Measurements from ENCODE around the gene JCAD.

The JCAD gene

GRCh38 chr10:30014511-30014910, 44.9 kb downstream of the JCAD start:
- no peak for DNase-seq (ENCODE audit: low read depth in 1 of 2, low spot score in 1 of 2)
- TF ChIP-seq SPI1 (IDR thresholded peaks at IDR 0.05; ENCODE audit: borderline replicate concordance, low read depth), result no peak
- TF ChIP-seq, protein P1, sequence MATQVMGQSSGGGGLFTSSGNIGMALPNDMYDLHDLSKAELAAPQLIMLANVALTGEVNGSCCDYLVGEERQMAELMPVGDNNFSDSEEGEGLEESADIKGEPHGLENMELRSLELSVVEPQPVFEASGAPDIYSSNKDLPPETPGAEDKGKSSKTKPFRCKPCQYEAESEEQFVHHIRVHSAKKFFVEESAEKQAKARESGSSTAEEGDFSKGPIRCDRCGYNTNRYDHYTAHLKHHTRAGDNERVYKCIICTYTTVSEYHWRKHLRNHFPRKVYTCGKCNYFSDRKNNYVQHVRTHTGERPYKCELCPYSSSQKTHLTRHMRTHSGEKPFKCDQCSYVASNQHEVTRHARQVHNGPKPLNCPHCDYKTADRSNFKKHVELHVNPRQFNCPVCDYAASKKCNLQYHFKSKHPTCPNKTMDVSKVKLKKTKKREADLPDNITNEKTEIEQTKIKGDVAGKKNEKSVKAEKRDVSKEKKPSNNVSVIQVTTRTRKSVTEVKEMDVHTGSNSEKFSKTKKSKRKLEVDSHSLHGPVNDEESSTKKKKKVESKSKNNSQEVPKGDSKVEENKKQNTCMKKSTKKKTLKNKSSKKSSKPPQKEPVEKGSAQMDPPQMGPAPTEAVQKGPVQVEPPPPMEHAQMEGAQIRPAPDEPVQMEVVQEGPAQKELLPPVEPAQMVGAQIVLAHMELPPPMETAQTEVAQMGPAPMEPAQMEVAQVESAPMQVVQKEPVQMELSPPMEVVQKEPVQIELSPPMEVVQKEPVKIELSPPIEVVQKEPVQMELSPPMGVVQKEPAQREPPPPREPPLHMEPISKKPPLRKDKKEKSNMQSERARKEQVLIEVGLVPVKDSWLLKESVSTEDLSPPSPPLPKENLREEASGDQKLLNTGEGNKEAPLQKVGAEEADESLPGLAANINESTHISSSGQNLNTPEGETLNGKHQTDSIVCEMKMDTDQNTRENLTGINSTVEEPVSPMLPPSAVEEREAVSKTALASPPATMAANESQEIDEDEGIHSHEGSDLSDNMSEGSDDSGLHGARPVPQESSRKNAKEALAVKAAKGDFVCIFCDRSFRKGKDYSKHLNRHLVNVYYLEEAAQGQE (IDR thresholded peaks at IDR 0.05; ENCODE audit: insufficient replicate concordance, low read depth), result no peak
- TF ChIP-seq, protein P2, sequence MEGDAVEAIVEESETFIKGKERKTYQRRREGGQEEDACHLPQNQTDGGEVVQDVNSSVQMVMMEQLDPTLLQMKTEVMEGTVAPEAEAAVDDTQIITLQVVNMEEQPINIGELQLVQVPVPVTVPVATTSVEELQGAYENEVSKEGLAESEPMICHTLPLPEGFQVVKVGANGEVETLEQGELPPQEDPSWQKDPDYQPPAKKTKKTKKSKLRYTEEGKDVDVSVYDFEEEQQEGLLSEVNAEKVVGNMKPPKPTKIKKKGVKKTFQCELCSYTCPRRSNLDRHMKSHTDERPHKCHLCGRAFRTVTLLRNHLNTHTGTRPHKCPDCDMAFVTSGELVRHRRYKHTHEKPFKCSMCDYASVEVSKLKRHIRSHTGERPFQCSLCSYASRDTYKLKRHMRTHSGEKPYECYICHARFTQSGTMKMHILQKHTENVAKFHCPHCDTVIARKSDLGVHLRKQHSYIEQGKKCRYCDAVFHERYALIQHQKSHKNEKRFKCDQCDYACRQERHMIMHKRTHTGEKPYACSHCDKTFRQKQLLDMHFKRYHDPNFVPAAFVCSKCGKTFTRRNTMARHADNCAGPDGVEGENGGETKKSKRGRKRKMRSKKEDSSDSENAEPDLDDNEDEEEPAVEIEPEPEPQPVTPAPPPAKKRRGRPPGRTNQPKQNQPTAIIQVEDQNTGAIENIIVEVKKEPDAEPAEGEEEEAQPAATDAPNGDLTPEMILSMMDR (IDR thresholded peaks at IDR 0.05; ENCODE audit: insufficient read depth, low read length), result no peak
- TF ChIP-seq GABPA (IDR thresholded peaks at IDR 0.05; ENCODE audit: low read depth), result no peak
- TF ChIP-seq POLR2AphosphoS5 (IDR thresholded peaks at IDR 0.05; ENCODE audit: low read depth), result no peak
- H3K27ac ChIP-seq (replicated peaks), result no peak overlapping the region
- H3K4me3 ChIP-seq (replicated peaks; ENCODE audit: insufficient read depth, low read length), result no peak overlapping the region
- peaks cover 10% of the 10 kb centered on the region for H3K27me3 ChIP-seq (ENCODE audit: insufficient read depth, poor library complexity, severe bottlenecking)

DNA sequence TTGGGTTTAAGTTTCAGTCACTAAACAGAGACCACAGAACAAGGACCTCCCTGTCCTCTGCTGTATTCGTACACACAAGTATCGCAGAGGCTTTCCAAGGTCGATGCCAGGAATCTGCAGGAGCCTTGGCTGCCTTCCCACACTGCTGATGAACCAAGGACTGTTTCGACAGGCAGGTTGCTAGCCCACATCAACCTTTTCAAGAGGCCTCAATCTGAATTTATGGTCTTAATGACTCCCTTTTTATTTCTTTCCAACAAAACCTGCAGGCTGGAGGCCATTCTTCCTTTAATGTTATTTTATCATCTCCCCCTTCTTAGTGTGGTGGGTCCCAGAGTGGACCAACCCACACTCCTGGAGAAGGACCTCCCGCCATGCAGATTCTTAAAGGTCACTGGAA, 45.6 kb downstream of the JCAD start:
- DNase-seq (ENCODE audit: low read depth in 1 of 2, low spot score in 1 of 2), result no peak
- no peak overlapping the region for H3K4me3 ChIP-seq (replicated peaks; ENCODE audit: insufficient read depth, low read length)
- H3K27ac ChIP-seq (replicated peaks), result no peak overlapping the region
- peaks cover 8% of the 10 kb centered on the region for H3K27me3 ChIP-seq (ENCODE audit: insufficient read depth, poor library complexity, severe bottlenecking)
- TF ChIP-seq GABPA (IDR thresholded peaks at IDR 0.05; ENCODE audit: low read depth) (no peak), SPI1 (IDR thresholded peaks at IDR 0.05; ENCODE audit: borderline replicate concordance, low read depth) (no peak), POLR2AphosphoS5 (IDR thresholded peaks at IDR 0.05; ENCODE audit: low read depth) (no peak)
- TF ChIP-seq, protein P1 (IDR thresholded peaks at IDR 0.05; ENCODE audit: insufficient replicate concordance, low read depth), result no peak
- TF ChIP-seq, protein P2 (IDR thresholded peaks at IDR 0.05; ENCODE audit: insufficient read depth, low read length), result no peak

GRCh38 chr10:30011956-30012647, 47.3 kb downstream of the JCAD start:
- TF ChIP-seq, protein P2 (IDR thresholded peaks at IDR 0.05; ENCODE audit: insufficient read depth, low read length), result no peak
- TF ChIP-seq SPI1 (IDR thresholded peaks at IDR 0.05; ENCODE audit: borderline replicate concordance, low read depth) (no peak), POLR2AphosphoS5 (IDR thresholded peaks at IDR 0.05; ENCODE audit: low read depth) (no peak), GABPA (IDR thresholded peaks at IDR 0.05; ENCODE audit: low read depth) (no peak)
- TF ChIP-seq, protein P1 (IDR thresholded peaks at IDR 0.05; ENCODE audit: insufficient replicate concordance, low read depth), result no peak
- H3K27ac ChIP-seq (replicated peaks), result no peak overlapping the region
- H3K4me3 ChIP-seq (replicated peaks; ENCODE audit: insufficient read depth, low read length), result no peak overlapping the region
- DNase-seq (ENCODE audit: low read depth in 1 of 2, low spot score in 1 of 2), result no peak
- H3K27me3 ChIP-seq (ENCODE audit: insufficient read depth, poor library complexity, severe bottlenecking), result no peaks in the 10 kb centered on the region
